Measurements from ENCODE around the gene GNG12. TPM values are rescaled to one million over a fixed set of nuclear protein-coding genes. Genes with fewer than 3 reads are reported as not detected.
A peak's percentile ranks its signal among the peaks of the same experiment; 100 is the strongest.

Gene GNG12
- total and polyA plus RNA-seq, 8 donors, result 21.7 to 189 (median 59.6) TPM

- WGBS, 5 donors, result 1% methylated on average over 34 of the region's 34 CpGs
- Histone ChIP-seq H3K36me3 (peaks cover 0 to 4% (median 0%) of the 10 kb centered on the region in 4 donors), H3K27me3 (peaks cover 0 to 22% (median 9%) of the 10 kb centered on the region in 3 donors)
Observed at GRCh38 chr1:67831850-67832513, 1.3 kb downstream of the GNG12 start.

GRCh38 chr1:67830928-67831830 is 2.1 kb downstream of the GNG12 start:
- Histone ChIP-seq H3K36me3 (peaks cover 0 to 4% (median 0%) of the 10 kb centered on the region in 4 donors), H3K4me1 (peaks cover 0 to 39% (median 25%) of the 10 kb centered on the region in 4 donors), H3K27ac (peak overlapping the region; percentile 94 to 99 (median 95)), H3K4me3 (peak overlapping the region; percentile 71 to 88 (median 82)), H3K9me3 (no peaks in the 10 kb centered on the region), H3K27me3 (peaks cover 0 to 22% (median 9%) of the 10 kb centered on the region in 3 donors)
- TF ChIP-seq POLR2A (IDR thresholded peaks at IDR 0.05), result no peak
- no peak for TF ChIP-seq POLR2AphosphoS5 (IDR thresholded peaks at IDR 0.05)
- TF ChIP-seq EP300 (IDR thresholded peaks at IDR 0.05), result no peak
- no peak for TF ChIP-seq CTCF (IDR thresholded peaks at IDR 0.05)
- intact Hi-C loops (cut with DNase I; ENCODE audit: low total_unique reads), result no loop called here
- WGBS, 5 donors, result 7 to 16% (median 13%) methylated on average over 7 of the region's 7 CpGs
- DNase-seq, result no peak

More at GRCh38 chr1:67831850-67832513, 1.3 kb downstream of the GNG12 start:
- peaks cover 0 to 39% (median 25%) of the 10 kb centered on the region in 4 donors for H3K4me1 ChIP-seq
- H3K9me3 ChIP-seq, result no peaks in the 10 kb centered on the region
- DNase-seq, result peak; percentile 63 to 85
- peak overlapping the region; percentile 71 to 88 (median 82) for H3K4me3 ChIP-seq
- intact Hi-C loops (cut with DNase I; ENCODE audit: low total_unique reads), result no loop called here
- peak overlapping the region; percentile 94 to 99 (median 95) for H3K27ac ChIP-seq
- peak; percentile 50 to 63 (median 55) for TF ChIP-seq POLR2AphosphoS5 (IDR thresholded peaks at IDR 0.05)
- no peak for TF ChIP-seq EP300 (IDR thresholded peaks at IDR 0.05)

- Histone ChIP-seq H3K4me3 (no peak overlapping the region), H3K27me3 (peaks cover 0 to 22% (median 9%) of the 10 kb centered on the region in 3 donors), H3K36me3 (peaks cover 0 to 4% (median 0%) of the 10 kb centered on the region in 4 donors), H3K27ac (peak overlapping the region in 3 of 5 donors; percentile 95), H3K4me1 (peaks cover 4 to 48% (median 28%) of the 10 kb centered on the region in 4 donors), H3K9me3 (no peaks in the 10 kb centered on the region)
- intact Hi-C loops (cut with DNase I; ENCODE audit: low total_unique reads), result no loop called here
- TF ChIP-seq EP300 (IDR thresholded peaks at IDR 0.05), result no peak
- TF ChIP-seq POLR2A (IDR thresholded peaks at IDR 0.05), result no peak
- no peak for TF ChIP-seq POLR2AphosphoS5 (IDR thresholded peaks at IDR 0.05)
- no peak for TF ChIP-seq CTCF (IDR thresholded peaks at IDR 0.05)
- no peak for DNase-seq
- WGBS, 5 donors, result 50 to 63% (median 61%) methylated on average over 5 of the region's 5 CpGs
Observed at GRCh38 chr1:67830226-67830625, 3.0 kb downstream of the GNG12 start.

GRCh38 chr1:67827688-67828087 is 5.6 kb downstream of the GNG12 start:
- H3K27me3 ChIP-seq, result peaks cover 0 to 6% (median 2%) of the 10 kb centered on the region in 3 donors
- 93 to 98% (median 98%) methylated on average over 4 of the region's 4 CpGs for WGBS, 5 donors
- H3K36me3 ChIP-seq, result peaks cover 0 to 4% (median 0%) of the 10 kb centered on the region in 4 donors
- H3K27ac ChIP-seq, result peak overlapping the region in 1 of 5 donors; percentile 7
- intact Hi-C loops (cut with DNase I; ENCODE audit: low total_unique reads), result loop anchor here (5.0 kb wide), 1 partner anchor 265 kb away; no protein-coding TSS in a partner anchor
- TF ChIP-seq POLR2A (IDR thresholded peaks at IDR 0.05) (no peak), EP300 (IDR thresholded peaks at IDR 0.05) (no peak), POLR2AphosphoS5 (IDR thresholded peaks at IDR 0.05) (no peak), CTCF (IDR thresholded peaks at IDR 0.05) (no peak)
- no peak overlapping the region for H3K4me3 ChIP-seq
- no peaks in the 10 kb centered on the region for H3K9me3 ChIP-seq
- H3K4me1 ChIP-seq, result peaks cover 11 to 56% (median 33%) of the 10 kb centered on the region in 4 donors
- DNase-seq, result no peak

All from stomach (tissue), 9 donors.